GM21423 (cell line): ENCODE measurements around the gene OR2V2.

Experiments used
- ATAC-seq: cut with Tn5 transposase; IDR thresholded peaks from one replicate; pipeline ENCODE4 v1.9.1; 2021; ENCODE audit warnings: mild to moderate bottlenecking, moderate library complexity; ENCODE audit not compliant: unreplicated experiment

OR2V2 gene

GRCh38 chr5:181205761-181206649 is 58.6 kb downstream of the OR2V2 start:
- no peak for ATAC-seq

GRCh38 chr5:181207214-181207959 is 60.0 kb downstream of the OR2V2 start:
- ATAC-seq: no peak

GRCh38 chr5:181207960-181208253 is 60.5 kb downstream of the OR2V2 start:
- ATAC-seq: no peak
